DND-41 (cell line): ENCODE results near the gene TXNDC11.

ENCODE experiments used
- ATAC-seq: fragments of 200-7000 bp; cut with Tn5 transposase; 3 replicates; pipeline ENCODE4 v1.9.1; 2021; ENCODE audit warnings: low read depth; ENCODE audit not compliant: insufficient read depth
- DNase-seq: peaks from one replicate; pipeline ENCODE4 v3.0.0-alpha.2; 2020
- H2AFZ ChIP-seq: 2 replicates; pipeline ENCODE4 v1.6.0; 2012; ENCODE audit warnings: low read depth, low read length
- H3K27ac ChIP-seq: 2 replicates; pipeline ENCODE4 v1.5.1; 2012; ENCODE audit warnings: low read length, inconsistent platforms
- H3K27me3 ChIP-seq: fragments of 200-600 bp; sonication (generic); 2 replicates; pipeline ENCODE4 v1.6.0; 2012; ENCODE audit warnings: low read length, mild to moderate bottlenecking, inconsistent platforms; ENCODE audit not compliant: insufficient read depth, poor library complexity
- H3K36me3 ChIP-seq: 2 replicates; pipeline ENCODE4 v1.5.1; 2012; ENCODE audit warnings: low read length, inconsistent platforms; ENCODE audit not compliant: insufficient read depth
- H3K4me1 ChIP-seq: 2 replicates; pipeline ENCODE4 v1.5.1; 2012; ENCODE audit warnings: mild to moderate bottlenecking, low read length; ENCODE audit not compliant: insufficient read depth
- H3K4me2 ChIP-seq: 2 replicates; pipeline ENCODE4 v1.6.0; 2012; ENCODE audit warnings: mild to moderate bottlenecking, moderate library complexity, low read length, inconsistent platforms; ENCODE audit not compliant: insufficient read depth
- H3K4me3 ChIP-seq, 2 experiments: fragments of 200-600 bp in 1 of 2; shearing (Covaris generic) in 1 of 2; 2 replicates each; pipeline ENCODE4 v1.5.1; 2012 to 2016; ENCODE audit warnings: inconsistent platforms in 2 of 2, low read length in 2 of 2, mild to moderate bottlenecking in 2 of 2, low read depth in 1 of 2, moderate library complexity in 1 of 2
- H3K79me2 ChIP-seq: 2 replicates; pipeline ENCODE4 v1.6.0; 2012; ENCODE audit warnings: low read length, inconsistent platforms; ENCODE audit not compliant: insufficient read depth
- H3K9ac ChIP-seq: 2 replicates; pipeline ENCODE4 v1.6.0; 2012; ENCODE audit warnings: low read depth, mild to moderate bottlenecking, inconsistent platforms, low read length, moderate library complexity
- H3K9me3 ChIP-seq: 2 replicates; pipeline ENCODE4 v1.5.1; 2012; ENCODE audit warnings: low read length, moderate library complexity, mild to moderate bottlenecking, inconsistent platforms; ENCODE audit not compliant: insufficient read depth, severe bottlenecking
- H4K20me1 ChIP-seq: 2 replicates; pipeline ENCODE4 v1.6.0; 2012; ENCODE audit warnings: low read length; ENCODE audit not compliant: insufficient read depth
- EZH2 ChIP-seq: IDR thresholded peaks from 3 replicates; pipeline ENCODE4 v1.6.1; 2012; ENCODE audit warnings: borderline replicate concordance, low read depth, mild to moderate bottlenecking, moderate library complexity, low read length, inconsistent platforms; ENCODE audit not compliant: severe bottlenecking
- TF ChIP-seq, protein P1 (sequence below): IDR thresholded peaks from 2 replicates; pipeline ENCODE4 v1.5.1; 2012; ENCODE audit warnings: borderline replicate concordance, low read length, moderate library complexity, mild to moderate bottlenecking; ENCODE audit not compliant: poor library complexity, severe bottlenecking; ENCODE audit errors: extremely low read depth

TXNDC11 gene

DNA sequence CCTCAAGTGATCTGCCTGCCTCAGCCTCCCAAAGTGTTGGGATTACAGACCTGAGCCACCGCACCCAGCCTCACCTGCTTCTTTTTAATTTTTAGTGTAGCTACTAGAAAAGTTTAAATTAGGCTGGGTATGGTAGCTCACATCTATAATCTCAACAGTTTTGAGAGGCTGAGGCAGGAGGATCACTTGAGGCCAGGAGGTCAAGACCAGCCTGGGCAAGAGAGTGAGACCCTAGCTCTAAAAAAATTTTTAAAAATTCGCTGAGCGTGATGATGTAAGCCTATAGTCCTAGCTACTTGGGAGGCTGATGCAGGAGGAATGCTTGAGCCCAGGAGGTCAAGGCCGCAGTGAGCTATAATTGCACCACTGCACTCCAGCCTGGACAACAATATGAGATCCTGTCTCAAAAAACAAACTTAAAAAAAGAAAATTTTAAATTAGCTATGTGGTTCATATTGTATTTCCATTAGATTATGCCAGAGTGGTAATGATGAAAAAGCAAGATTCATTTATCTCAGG is 34.9 kb downstream of the TXNDC11 start:
- Histone ChIP-seq H2AFZ (no peak overlapping the region), H3K4me1 (no peaks in the 10 kb centered on the region), H3K27ac (no peak overlapping the region), H3K4me2 (no peak overlapping the region), H3K9ac (no peak overlapping the region), H4K20me1 (no peaks in the 10 kb centered on the region), H3K27me3 (no peaks in the 10 kb centered on the region), H3K79me2 (peaks cover 5% of the 10 kb centered on the region), H3K4me3 (no peak overlapping the region), H3K36me3 (peaks cover 52% of the 10 kb centered on the region), H3K9me3 (no peaks in the 10 kb centered on the region)
- no peak for ATAC-seq
- no peak for TF ChIP-seq EZH2
- TF ChIP-seq, protein P1, sequence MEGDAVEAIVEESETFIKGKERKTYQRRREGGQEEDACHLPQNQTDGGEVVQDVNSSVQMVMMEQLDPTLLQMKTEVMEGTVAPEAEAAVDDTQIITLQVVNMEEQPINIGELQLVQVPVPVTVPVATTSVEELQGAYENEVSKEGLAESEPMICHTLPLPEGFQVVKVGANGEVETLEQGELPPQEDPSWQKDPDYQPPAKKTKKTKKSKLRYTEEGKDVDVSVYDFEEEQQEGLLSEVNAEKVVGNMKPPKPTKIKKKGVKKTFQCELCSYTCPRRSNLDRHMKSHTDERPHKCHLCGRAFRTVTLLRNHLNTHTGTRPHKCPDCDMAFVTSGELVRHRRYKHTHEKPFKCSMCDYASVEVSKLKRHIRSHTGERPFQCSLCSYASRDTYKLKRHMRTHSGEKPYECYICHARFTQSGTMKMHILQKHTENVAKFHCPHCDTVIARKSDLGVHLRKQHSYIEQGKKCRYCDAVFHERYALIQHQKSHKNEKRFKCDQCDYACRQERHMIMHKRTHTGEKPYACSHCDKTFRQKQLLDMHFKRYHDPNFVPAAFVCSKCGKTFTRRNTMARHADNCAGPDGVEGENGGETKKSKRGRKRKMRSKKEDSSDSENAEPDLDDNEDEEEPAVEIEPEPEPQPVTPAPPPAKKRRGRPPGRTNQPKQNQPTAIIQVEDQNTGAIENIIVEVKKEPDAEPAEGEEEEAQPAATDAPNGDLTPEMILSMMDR = no peak
- no peak for DNase-seq

DNA sequence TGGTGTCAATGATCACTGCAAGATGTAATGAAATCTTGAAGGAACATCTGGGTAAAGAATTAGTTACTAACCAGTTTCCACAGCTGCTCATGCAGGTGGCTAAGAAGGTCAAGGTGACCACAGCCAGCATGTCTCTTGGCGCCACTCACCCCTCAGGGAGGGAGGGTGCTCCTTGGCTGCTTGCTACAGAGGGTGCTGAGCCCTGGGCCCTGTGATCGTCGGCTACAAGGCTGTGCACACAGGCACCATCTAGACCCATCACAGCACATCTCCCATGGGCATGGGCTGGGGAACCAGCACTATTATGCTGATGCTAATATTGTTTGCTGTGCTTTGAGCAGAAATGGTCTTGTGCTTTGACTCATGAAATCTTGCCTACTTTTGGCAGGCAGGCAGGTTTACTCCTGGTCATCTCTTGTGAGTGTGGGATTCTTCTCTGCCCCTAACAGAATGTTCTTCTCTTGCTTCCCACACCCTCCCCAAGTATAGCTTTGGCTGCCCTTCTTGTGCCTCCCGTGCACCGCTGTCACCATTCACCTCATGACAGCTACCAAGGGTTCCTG is 36.4 kb downstream of the TXNDC11 start:
- ATAC-seq (no peak), DNase-seq (no peak)
- no peak overlapping the region for H2AFZ ChIP-seq
- H4K20me1 ChIP-seq = no peaks in the 10 kb centered on the region
- no peak overlapping the region for H3K9ac ChIP-seq
- no peaks in the 10 kb centered on the region for H3K9me3 ChIP-seq
- H3K4me2 ChIP-seq = no peak overlapping the region
- no peak overlapping the region for H3K4me3 ChIP-seq
- no peaks in the 10 kb centered on the region for H3K27me3 ChIP-seq
- TF ChIP-seq, protein P1 = no peak
- TF ChIP-seq EZH2 = no peak
- H3K36me3 ChIP-seq = peaks cover 44% of the 10 kb centered on the region
- peaks cover 7% of the 10 kb centered on the region for H3K79me2 ChIP-seq
- no peak overlapping the region for H3K27ac ChIP-seq
- no peaks in the 10 kb centered on the region for H3K4me1 ChIP-seq

DNA sequence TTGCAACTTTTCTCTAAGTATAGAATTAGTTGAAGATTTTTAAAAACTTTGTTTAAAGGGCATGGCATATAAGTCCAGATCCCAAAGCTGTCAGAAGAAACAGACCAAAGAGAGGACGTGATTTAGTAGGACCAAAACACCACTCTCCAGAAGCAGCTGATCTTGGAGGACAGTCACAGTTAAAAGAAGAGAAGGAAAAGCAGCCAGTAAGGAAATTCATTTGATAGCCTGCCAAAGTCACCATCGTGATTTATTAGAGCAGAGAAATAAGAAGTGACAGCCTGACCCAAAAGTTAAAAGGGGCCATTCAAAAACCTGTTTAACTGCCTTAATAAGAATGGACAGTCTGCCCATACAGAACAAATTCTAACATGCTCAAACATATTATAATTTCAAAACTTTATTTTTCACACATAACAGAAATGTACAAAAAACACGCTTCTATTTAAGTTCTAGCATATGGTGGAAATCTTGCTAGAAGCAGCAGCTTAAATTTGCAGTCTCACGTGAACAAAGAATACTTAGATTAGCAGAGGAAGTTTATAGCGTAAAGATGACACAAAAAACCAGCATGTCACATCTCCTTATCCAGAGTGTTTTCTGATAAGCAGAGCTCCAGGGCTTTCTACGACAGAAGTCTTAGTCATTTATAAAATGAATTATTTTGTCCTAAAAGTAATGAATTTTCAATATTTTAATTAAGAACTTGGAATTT is 37.2 kb downstream of the TXNDC11 start:
- no peaks in the 10 kb centered on the region for H3K9me3 ChIP-seq
- no peaks in the 10 kb centered on the region for H3K27me3 ChIP-seq
- 0 out of 2 replicates have a peak, but pooled peaks cover 4% of the 10 kb centered on the region for H4K20me1 ChIP-seq
- H3K4me3 ChIP-seq = no peak overlapping the region
- H3K36me3 ChIP-seq = peaks cover 40% of the 10 kb centered on the region
- peaks cover 7% of the 10 kb centered on the region for H3K79me2 ChIP-seq
- H3K27ac ChIP-seq = no peak overlapping the region
- no peak overlapping the region for H2AFZ ChIP-seq
- H3K4me1 ChIP-seq = no peaks in the 10 kb centered on the region
- DNase-seq = no peak
- H3K4me2 ChIP-seq = no peak overlapping the region
- no peak overlapping the region for H3K9ac ChIP-seq
- ATAC-seq = no peak
- TF ChIP-seq, protein P1 = no peak
- TF ChIP-seq EZH2 = no peak
